Left colon (tissue), 2 donors: ENCODE measurements around the gene EME2. TPM values are rescaled to one million over a fixed set of nuclear protein-coding genes. Genes with fewer than 3 reads are reported as not detected.
A peak's percentile ranks its signal among the peaks of the same experiment; 100 is the strongest.

Source experiments
- ATAC-seq: fragments of 200-7000 bp; cut with Tn5 transposase; one replicate; pipeline ENCODE4 v1.9.1; 2020; ENCODE audit warnings: mild to moderate bottlenecking, moderate library complexity
- DNase-seq, 2 donors: peaks; one replicate each; pipeline ENCODE4 v3.0.0-alpha.2; 2020
- intact Hi-C, 2 donors: fragments of 100-400 bp; cut with DNase I in 1 of 2; cut with micrococcal nuclease in 1 of 2; formaldehyde crosslinking; loops; one replicate each; pipeline versions ENCODE4 v1.11.2 to v1.14.0; 2022; cut with DNase I, micrococcal nuclease
- total RNA-seq, 2 donors: library from RNA; stranded (reverse); fragmentation: NEBNext Ultra II Directional; extraction: Animal tissue kit (Norgen Biotek cat#: 25700); gene quantifications; one replicate each; pipeline ENCODE4 v1.2.1, GENCODE V29; 2021
- donor health status: DM: no; HTN: no; CAD: no.
- donor health status: DM: yes; HTN: yes; CAD: no.

Gene EME2
- total RNA-seq, 2 donors from 2014 or later, result 22.1 to 34.9 TPM

DNA sequence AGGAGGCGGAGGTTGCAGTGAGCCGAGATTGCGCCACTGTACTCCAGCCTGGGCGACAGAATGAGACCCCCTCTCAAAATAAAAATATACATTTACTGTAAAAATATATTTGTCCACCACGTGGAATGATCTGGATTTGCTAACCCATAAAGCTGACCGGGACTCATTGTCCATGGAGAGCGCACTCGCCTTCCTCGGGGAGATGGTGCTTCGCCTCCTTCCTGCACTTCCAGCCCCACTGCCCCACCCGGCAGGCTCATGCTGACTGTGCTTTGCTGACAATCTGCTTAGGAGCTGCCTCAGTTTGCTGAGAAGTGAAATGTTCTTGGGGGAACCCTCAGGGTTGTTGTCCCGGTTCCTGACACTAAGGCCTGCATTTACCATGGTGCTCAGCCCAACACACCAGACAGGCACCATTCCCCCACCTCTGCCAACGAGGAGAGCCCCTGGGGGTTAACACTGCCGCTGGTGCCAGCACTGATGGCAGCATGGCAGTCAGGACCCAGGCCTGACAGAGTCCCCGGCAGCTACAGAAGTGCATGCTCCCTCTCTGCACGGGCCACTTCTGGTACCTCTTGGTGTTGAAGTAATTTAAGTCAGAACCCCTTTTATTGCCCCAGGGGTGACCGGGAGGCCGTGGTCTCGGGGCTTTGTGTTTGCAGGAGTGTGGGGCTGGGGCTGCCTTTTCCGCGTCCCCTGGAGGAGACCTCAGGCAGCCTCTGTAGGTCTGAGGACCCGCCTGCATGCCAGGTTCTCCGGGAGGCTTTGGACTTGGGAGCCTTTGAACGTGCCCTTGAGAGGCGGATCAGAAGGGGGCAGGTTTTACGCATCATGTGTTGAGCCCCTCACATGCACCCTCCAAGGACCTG is 12.6 kb downstream of the EME2 start:
- intact Hi-C loops, result no loop called here
- DNase-seq, result peak in 1 of 2 donors; percentile 25
- no peak for ATAC-seq

- ATAC-seq (no peak), DNase-seq (peak in 1 of 2 donors; percentile 26)
- intact Hi-C loops, result no loop called here
These were observed 13.2 kb downstream of the EME2 start for GRCh38 chr16:1785846-1786170.

DNA sequence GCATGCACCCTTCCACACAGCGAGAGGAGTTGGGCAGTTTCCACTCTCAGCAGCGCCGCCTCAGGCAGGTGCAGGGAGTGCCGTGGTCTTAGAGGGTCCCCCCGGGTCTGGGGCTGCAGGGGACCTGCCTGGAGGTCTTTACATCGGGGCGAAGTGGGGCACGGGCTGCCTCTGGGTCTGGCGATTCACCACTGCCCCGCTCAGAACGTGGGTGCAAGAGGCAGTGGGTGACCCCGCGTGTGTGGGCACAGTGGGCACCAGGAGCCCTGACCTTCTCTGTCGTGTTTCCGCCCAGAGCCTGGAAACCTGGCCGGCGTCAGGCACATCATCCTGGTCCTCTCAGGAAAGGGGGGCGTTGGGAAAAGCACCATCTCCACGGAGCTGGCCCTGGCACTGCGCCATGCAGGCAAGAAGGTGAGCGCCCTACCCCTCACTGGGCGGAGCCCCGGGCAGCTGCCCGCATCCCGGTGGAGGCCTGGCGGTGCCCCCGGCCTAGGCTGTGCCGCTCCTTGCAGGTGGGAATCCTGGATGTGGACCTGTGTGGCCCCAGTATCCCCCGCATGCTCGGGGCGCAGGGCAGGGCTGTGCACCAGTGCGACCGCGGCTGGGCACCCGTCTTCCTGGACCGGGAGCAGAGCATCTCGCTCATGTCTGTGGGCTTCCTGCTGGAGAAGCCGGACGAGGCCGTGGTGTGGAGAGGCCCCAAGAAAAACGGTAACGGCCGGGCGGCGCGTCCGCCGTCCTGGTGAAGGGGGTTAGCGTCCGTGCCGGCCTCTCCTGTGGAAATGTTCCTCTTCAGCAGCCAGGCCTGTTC is 13.8 kb downstream of the EME2 start:
- no peak for ATAC-seq
- intact Hi-C loops, result no loop called here
- DNase-seq, result no peak

DNA sequence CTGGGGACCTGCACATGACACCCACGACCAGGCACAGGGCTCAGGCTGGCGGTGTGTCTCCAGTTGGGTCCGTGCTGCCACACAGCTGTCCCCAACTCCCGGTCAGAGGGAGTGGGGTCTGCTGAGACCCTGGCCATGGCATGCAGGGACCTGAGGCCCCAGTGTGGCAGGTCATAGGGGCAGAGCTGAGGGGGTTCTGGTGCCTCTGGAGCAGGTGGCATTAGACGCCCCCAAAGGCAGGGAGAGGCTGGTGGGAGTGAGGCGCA is 14.4 kb downstream of the EME2 start:
- no peak for DNase-seq
- intact Hi-C loops, result no loop called here

GRCh38 chr16:1787322-1788094 is 14.9 kb downstream of the EME2 start:
- peak in 1 of 2 donors; percentile 19 for DNase-seq
- ATAC-seq, result no peak

More for the DNA sequence above, 14.4 kb downstream of the EME2 start:
- ATAC-seq, result no peak

DNA sequence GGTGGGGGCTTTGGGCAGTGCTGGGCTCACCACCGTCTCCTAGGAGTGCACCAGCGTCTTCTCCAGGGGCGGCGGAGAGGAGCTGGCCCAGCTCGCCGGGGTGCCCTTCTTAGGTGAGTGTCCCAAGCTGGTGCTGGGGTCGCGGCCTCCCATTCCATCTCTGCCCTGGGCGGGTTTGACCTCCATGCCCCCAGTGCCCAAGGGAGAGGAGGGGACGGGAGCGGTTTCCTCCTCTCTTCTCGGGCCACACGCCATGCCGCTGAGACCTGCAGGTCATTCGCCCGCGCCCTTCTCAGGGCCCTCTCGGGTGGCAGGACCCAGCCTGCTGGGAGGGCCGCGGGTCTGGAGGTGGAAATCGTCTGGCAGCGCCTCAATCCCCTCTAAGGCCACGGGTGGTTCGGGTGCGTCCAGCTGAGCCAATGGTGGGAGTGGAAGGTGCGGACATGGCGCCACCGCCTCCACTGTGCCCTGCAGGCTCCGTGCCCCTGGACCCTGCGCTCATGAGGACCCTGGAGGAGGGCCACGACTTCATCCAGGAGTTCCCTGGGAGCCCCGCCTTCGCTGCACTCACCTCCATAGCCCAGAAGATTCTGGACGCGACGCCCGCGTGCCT is 15.6 kb downstream of the EME2 start:
- ATAC-seq, result no peak
- intact Hi-C loops, result no loop called here
- DNase-seq, result peak in 1 of 2 donors; percentile 20

More at GRCh38 chr16:1787322-1788094, 14.9 kb downstream of the EME2 start:
- intact Hi-C loops, result no loop called here

- ATAC-seq, result no peak
- intact Hi-C loops, result no loop called here
These were observed 16.1 kb downstream of the EME2 start for GRCh38 chr16:1788708-1789100.

DNA sequence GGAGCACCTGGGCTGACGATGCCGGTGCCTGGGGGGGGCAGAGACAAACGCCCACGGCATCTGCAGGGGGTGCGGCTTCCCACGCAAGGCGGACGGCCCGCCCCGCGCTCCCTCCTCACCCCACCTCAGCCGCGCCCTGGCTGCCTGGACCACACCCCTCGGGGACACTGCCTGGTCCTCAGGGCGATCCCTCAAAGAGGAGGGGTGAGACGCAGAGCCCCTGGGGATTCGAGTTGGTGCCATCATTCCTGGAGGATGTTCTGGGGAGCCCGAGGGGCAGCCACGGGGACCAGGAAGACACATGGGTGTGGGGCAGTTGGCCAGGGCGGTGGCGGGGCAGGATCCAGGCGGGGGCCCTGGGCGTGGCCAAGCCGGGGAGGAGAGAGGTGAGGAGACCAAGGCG is 17.0 kb downstream of the EME2 start:
- DNase-seq, result peak in 1 of 2 donors; percentile 22
- peak; percentile 15 for ATAC-seq

More at GRCh38 chr16:1788708-1789100, 16.1 kb downstream of the EME2 start:
- DNase-seq, result no peak

GRCh38 chr16:1790261-1790610 is 17.6 kb downstream of the EME2 start:
- ATAC-seq (no peak), DNase-seq (peak in 1 of 2 donors; percentile 23)
- intact Hi-C loops, result no loop called here

More for the DNA sequence above, 17.0 kb downstream of the EME2 start:
- intact Hi-C loops, result no loop called here

- DNase-seq (no peak), ATAC-seq (no peak)
- intact Hi-C loops, result no loop called here
These were observed 18.1 kb downstream of the EME2 start for GRCh38 chr16:1790611-1791255.

DNA sequence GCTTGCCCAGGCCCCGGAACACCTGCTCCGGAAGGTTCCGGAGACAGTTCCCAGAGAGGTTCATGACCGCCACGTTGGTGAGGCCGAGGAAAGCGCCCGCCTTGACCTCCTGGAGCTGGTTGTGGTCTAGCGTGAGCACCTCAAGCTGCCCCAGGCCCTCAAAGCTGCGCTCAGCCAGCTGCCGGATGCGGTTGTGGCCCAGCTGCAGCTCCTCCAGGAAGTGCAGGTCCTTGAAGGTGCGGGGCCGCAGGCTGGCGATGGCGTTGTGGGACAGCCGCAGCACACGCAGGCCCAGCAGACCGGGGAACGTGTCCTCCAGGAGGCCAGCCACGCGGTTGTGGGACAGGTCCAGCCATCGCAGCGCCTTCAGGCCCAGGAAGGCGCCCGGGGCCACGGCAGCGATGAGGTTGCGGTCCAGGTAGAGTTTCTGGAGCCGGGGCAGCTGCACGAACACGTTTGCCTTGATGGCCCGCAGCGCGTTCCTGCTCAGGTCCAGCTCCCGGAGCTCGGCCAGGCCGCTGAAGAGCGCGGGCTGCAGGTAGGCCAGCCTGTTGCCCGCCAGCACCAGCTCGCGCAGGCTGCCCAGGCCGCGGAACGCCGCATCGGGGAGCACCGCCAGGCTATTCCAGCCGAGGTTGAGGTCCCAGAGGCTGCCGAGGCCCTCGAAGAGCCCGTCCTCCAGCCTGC is 18.8 kb downstream of the EME2 start:
- intact Hi-C loops, result no loop called here
- DNase-seq, result no peak
- no peak for ATAC-seq

GRCh38 chr16:1791943-1792812 is 19.6 kb downstream of the EME2 start:
- ATAC-seq (peak; percentile 63), DNase-seq (peak in 1 of 2 donors; percentile 20)
- intact Hi-C loops, result no loop called here

DNA sequence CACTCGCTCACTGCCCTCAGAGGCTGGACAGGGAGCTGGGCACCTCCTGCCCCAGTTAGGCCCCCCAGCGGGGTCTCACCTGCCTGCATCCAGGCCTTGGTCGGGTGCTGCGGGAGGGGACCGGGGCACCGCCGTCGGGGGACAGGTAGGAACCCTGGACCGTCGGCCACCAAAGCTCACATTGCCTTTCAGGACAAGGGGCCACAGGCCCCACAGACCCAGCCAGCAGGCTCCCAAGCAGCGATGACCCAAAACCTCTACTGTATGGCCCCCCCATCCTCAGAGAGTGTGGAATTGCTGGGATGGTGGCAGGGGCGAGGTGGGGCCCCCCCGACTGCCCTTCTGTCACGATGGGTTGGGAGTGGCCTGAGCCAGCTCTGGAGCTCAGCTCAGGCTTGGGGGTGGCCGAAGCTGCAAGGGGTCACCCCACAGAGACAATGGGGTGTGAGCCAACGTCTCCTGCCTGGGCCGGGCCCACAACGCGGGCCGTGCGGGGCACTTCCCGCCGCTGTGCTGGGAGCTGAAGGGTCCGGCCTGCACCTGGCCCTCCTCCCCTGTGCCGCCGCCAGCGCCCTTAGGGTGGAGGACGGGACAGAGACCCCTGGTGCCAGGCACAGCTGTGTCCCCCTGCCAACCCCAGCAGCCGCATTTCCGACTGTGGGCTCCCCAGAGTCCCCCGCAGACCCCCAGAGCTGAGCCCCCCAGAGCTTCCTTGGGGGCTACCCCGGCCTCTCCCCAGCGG is 20.4 kb downstream of the EME2 start:
- intact Hi-C loops, result no loop called here
- peak in 1 of 2 donors; percentile 20 for DNase-seq

DNA sequence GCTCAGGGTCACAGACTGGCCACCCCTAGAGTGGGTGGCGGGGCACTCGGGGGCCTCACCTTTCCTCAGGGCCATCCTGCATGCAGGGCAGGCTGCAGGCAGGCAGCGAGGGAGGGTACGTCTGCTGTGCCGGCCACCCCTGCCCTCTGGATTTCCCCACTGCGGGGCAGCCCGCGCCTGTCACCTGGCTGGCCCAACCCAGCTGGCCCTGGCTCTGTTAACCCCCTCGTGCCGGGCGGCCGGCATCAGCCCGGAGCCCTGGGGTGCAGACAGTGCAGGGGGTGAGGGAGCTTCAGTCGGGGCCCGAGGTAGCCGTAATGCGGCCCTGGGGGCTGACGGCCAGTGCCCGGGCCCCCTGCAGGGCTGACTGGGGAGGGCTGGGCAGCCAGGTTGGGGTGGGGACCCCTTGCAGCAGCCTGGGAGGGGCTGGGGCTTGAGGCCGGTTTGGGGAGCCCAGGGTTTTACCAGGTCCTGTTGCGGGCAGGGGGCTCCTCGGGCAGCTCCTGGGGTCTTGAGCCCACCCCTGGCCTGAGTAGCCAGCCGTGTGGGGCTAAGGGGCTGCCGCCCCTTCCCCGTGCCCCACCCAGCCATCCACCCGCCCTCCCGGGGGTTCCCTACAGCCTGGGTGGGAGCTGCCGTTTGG is 21.1 kb downstream of the EME2 start, which contains the start of gene IGFALS:
Gene IGFALS, minus strand, starts transcription at position 128 of the 643 bp plus-strand sequence. Its CDS starts 53 bp downstream, at position 75.
- DNase-seq (no peak), ATAC-seq (peak; percentile 56)
- intact Hi-C loops, result no loop called here

More for the DNA sequence above, 20.4 kb downstream of the EME2 start:
- ATAC-seq, result no peak

GRCh38 chr16:1794221-1794871 is 21.7 kb downstream of the EME2 start:
- ATAC-seq (peak; percentile 16), DNase-seq (peak in 1 of 2 donors; percentile 17)
- intact Hi-C loops, result no loop called here
